Lower leg skin (tissue), 3 donors: ENCODE results near the gene BLM.

Source experiments
- CTCF ChIP-seq, 3 donors: fragments of 450-650 bp; IDR thresholded peaks; one replicate each; pipeline ENCODE4 v1.5.1; 2016; ENCODE audit warnings: antibody characterized with exemption in 3 of 3, mild to moderate bottlenecking in 3 of 3, moderate library complexity in 2 of 3
- POLR2A ChIP-seq, 2 donors: fragments of 450-650 bp; IDR thresholded peaks; one replicate each; pipeline ENCODE4 v1.6.1; 2016 to 2017; ENCODE audit warnings: antibody characterized with exemption in 2 of 2, mild to moderate bottlenecking in 1 of 2, moderate library complexity in 1 of 2

- TF ChIP-seq POLR2A (IDR thresholded peaks at IDR 0.05) = no peak
- TF ChIP-seq CTCF (IDR thresholded peaks at IDR 0.05) = no peak
Measured at GRCh38 chr15:90701048-90701447, 16.1 kb upstream of the BLM start.
